ENCODE data around the gene OR2V1. TPM values are rescaled to one million over a fixed set of nuclear protein-coding genes. Genes with fewer than 3 reads are reported as not detected.
"Not testable (repeated sequence)": the region's sequence is repeated elsewhere in the genome, so short reads cannot be mapped to it uniquely, and the experiment has no call there.

The OR2V1 gene
- total RNA-seq, result not detected in 2 replicates
- polyA plus RNA-seq, result not detected in 2 replicates

- Histone ChIP-seq H3K4me2 (no peak within 1 kb of the TSS), H3K79me2 (no peaks in the 10 kb centered on the region), H3K4me1 (ENCODE audit: insufficient read depth) (no peaks in the 10 kb centered on the region), H4K20me1 (ENCODE audit: insufficient read depth, poor library complexity, severe bottlenecking) (no peaks in the 10 kb centered on the region), H3K27ac (no peak within 1 kb of the TSS), H3K4me3 (no peak within 1 kb of the TSS), H3K27me3 (peaks cover 11% of the 10 kb centered on the region), H2AFZ (no peak within 1 kb of the TSS), H3K9me2 (replicated peaks; ENCODE audit: insufficient read depth) (no peaks in the 10 kb centered on the region), H3K36me3 (replicated peaks; ENCODE audit: insufficient read depth, low read depth) (no peaks in the 10 kb centered on the region), H3K9me3 (ENCODE audit: low read depth) (no peaks in the 10 kb centered on the region)
- DNase-seq (ENCODE audit: low spot score), result no peak
- 79% methylated on average over 14 of the region's 14 CpGs for WGBS (ENCODE audit: low lambda C conversion rate, missing lambda C conversion rate)
- no peak for TF ChIP-seq CTCF (IDR thresholded peaks at IDR 0.05; ENCODE audit: poor library complexity)
- no peak for TF ChIP-seq EZH2phosphoT487 (IDR thresholded peaks at IDR 0.05; ENCODE audit: low read depth, severe bottlenecking, unreplicated experiment)
- TF ChIP-seq EZH2 (IDR thresholded peaks at IDR 0.05; ENCODE audit: borderline replicate concordance), result no peak
These were observed at the start of gene OR2V1 for GRCh38 chr5:181130832-181131496. OR2V1 (minus strand) TSS chr5:181131169; CDS start chr5:181125304, 5,865 bp downstream.

GRCh38 chr5:181177559-181177958 lies 46.6 kb upstream of the OR2V1 start:
- not testable (repeated sequence) for H3K4me2 ChIP-seq; H3K9me2 ChIP-seq (replicated peaks; ENCODE audit: insufficient read depth); H4K20me1 ChIP-seq (ENCODE audit: insufficient read depth, poor library complexity, severe bottlenecking); H3K4me3 ChIP-seq; H3K9me3 ChIP-seq (ENCODE audit: low read depth); H3K27ac ChIP-seq; DNase-seq (ENCODE audit: low spot score); H3K79me2 ChIP-seq; H2AFZ ChIP-seq; H3K4me1 ChIP-seq (ENCODE audit: insufficient read depth); H3K36me3 ChIP-seq (replicated peaks; ENCODE audit: insufficient read depth, low read depth)
- 78% methylated on average over 14 of the region's 14 CpGs for WGBS (ENCODE audit: low lambda C conversion rate, missing lambda C conversion rate)
- peaks cover 17% of the 10 kb centered on the region for H3K27me3 ChIP-seq

GRCh38 chr5:181176254-181176952 lies 45.4 kb upstream of the OR2V1 start:
- no peaks in the 10 kb centered on the region for H3K9me2 ChIP-seq (replicated peaks; ENCODE audit: insufficient read depth)
- H3K36me3 ChIP-seq (replicated peaks; ENCODE audit: insufficient read depth, low read depth), result no peaks in the 10 kb centered on the region
- DNase-seq (ENCODE audit: low spot score), result no peak
- TF ChIP-seq CTCF (IDR thresholded peaks at IDR 0.05; ENCODE audit: poor library complexity) (no peak), EZH2phosphoT487 (IDR thresholded peaks at IDR 0.05; ENCODE audit: low read depth, severe bottlenecking, unreplicated experiment) (no peak)
- H3K4me2 ChIP-seq, result no peak overlapping the region
- WGBS (ENCODE audit: low lambda C conversion rate, missing lambda C conversion rate), result 71% methylated on average over 3 of the region's 3 CpGs
- H3K27ac ChIP-seq, result no peak overlapping the region
- H3K4me3 ChIP-seq, result no peak overlapping the region
- H3K27me3 ChIP-seq, result peaks cover 25% of the 10 kb centered on the region
- no peaks in the 10 kb centered on the region for H4K20me1 ChIP-seq (ENCODE audit: insufficient read depth, poor library complexity, severe bottlenecking)
- H3K9me3 ChIP-seq (ENCODE audit: low read depth), result no peaks in the 10 kb centered on the region
- no peak overlapping the region for H2AFZ ChIP-seq
- H3K4me1 ChIP-seq (ENCODE audit: insufficient read depth), result peaks cover 5% of the 10 kb centered on the region
- H3K79me2 ChIP-seq, result no peaks in the 10 kb centered on the region

Data from hepatocyte (in vitro differentiated cells).